Activated CD8-positive, alpha-beta memory T cell treated with anti-CD3 and anti-CD28 coated beads for 1 hour (primary cell): Measurements from ENCODE around the gene COMMD10.
"Not testable (repeated sequence)": the region's sequence is repeated elsewhere in the genome, so short reads cannot be mapped to it uniquely, and the experiment has no call there.

Source experiments
- DNase-seq, 2 donors: peaks; one replicate each; pipeline ENCODE4 v3.0.0-alpha.2; 2020; ENCODE audit warnings: low read depth in 1 of 2; ENCODE audit errors: extremely low read depth in 1 of 2

Gene COMMD10

GRCh38 chr5:116091416-116091815 is 6.6 kb downstream of the COMMD10 start:
- DNase-seq = no peak

DNA sequence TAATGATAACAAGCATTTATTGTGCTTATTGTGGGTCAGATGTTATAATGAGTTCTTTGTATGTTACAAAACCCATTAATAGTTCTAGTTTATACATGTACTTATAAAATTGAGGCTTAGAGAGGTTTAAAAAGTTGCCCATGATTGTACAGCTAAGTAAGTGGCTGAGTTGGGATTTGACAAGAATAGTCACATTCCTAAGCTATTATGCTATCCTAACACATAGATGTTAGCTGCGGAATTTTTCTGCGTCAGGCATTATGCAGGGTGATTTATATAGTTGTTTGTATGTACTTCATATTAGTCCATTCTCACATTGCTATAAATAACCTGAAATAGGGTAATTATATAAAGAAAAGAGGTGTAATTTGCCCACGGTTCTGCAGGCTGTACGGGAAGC is 12.5 kb downstream of the COMMD10 start:
- DNase-seq = no peak

DNA sequence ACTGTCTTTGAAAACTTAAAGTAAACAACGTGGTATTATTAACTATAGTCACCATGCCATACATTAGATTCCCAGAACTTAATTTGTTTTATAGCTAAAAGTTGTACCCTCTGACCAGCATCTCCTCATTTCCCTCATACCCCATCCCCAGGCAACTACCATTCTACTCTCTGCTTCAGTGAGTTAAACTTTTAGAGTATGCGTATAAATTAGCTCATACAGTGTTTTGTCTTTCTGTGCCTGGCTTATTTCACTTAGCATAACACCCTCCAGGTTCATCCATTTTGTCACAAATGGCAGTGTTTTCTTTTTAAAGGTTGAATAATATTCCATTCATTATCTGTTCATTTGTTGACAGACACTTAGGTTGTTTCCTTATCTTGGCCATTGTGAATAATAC is 14.2 kb downstream of the COMMD10 start:
- no peak for DNase-seq

DNA sequence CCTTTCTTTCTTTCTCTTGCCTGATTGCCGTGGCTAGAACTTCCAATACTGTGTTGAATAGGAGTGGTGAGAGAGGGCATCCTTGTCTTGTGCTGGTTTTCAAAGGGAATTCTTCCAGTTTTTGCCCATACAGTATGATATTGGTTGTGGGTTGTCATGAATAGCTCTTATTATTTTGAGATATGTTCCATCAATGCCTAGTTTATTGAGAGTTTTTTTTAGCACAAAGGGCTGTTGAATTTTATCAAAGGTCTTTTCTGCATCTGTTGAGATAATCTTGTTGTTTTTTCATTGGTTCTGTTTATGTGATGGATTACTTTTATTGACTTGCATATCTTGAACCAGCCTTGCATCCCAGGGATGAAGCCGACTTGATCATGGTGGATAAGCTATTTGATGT is 20.1 kb downstream of the COMMD10 start:
- not testable (repeated sequence) for DNase-seq

GRCh38 chr5:116115163-116115562 is 30.3 kb downstream of the COMMD10 start:
- no peak for DNase-seq

DNA sequence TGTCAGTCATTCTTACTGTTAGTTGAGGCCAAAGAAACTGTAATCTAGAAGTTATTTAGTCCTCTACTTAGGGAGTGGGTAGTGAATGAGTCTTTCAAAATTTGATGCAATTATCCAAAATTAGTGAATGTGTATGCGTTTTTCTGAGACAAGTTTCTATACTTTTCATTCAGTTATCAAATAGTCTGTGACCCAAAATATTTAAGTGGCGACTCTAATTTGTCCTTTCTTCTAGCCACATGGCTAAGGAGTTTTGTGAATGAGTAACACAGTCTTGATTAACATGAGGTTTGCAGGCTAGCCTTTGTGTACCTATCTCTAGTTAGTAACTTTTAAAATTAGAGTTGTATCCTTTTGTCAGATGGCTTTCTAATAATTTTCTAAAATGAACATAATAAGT is 45.6 kb downstream of the COMMD10 start:
- no peak for DNase-seq

GRCh38 chr5:116130976-116131375 is 46.2 kb downstream of the COMMD10 start:
- no peak for DNase-seq

DNA sequence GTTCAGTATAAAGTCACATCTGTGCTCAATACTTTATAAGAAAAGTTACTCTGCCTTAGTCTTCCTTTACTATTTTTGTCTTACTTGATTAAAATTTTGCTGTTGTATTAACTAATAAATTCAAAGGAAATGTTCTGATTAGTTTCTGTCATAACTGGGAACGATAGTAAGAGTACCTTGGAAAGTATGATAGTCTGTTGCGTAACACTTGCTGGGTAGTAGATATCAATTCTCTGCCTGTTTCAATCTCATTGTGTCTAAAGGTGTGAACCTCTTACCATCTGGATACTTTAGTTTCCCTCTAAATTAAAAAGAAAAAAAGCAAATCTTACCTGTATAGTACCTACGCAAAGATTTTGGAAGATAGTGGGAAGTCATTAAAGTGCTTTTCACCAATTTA is 48.5 kb downstream of the COMMD10 start:
- no peak for DNase-seq

DNA sequence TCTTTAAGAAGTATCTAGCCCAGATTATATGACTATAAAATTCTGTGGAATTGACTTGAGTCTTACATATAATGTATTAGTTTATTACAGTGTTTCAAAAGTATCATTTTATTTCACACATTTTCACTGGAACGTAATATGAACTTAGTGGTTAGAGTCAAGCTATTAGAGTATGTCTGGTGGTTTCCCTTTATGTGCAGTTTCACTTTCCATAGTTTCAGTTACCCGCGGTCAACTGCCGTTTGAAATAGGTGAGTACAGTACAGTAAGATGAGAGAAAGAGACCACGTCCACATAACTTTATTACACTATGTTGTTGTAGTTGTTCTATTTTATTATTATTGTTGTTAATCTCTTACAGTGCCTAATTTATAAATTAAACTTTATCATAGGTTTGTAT is 50.5 kb downstream of the COMMD10 start:
- DNase-seq = no peak

DNA sequence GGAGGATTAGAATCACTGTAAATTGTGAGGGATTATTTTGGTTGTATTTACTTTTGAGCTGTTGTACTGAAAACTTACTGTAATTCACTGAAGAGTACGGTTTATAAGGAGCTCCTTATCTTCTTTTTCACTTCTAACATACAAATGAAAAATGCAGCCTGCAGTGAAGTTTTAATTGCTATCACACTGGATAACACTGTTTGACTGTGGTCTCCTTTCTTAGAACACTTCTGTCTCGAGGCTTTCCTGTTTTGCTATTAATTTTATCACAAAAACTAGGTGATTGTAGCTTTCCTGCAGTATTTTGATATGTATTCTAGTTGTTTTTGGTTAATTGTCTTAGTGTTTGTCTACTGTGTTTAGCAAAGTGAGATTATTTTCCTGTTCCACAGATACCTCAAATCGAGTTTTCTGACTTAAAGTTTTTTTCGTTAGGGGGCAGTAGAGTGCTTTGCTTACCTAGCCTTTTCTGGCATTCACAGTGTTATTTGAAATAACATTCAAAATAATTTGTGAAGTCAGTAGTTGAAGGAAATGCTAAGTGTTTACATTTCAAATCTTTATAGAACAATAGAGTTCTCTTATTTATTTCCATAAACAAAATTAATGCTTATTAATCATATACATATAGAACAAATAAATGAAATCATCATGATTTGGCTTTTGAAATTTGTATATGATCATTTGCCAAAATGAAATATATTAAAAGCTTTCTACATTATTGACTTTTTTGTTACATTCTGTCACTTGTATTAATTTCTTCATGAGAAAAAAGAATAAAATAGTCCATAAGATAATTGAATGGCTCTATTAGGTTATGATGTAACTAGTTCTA is 52.9 kb downstream of the COMMD10 start:
- no peak for DNase-seq

- no peak for DNase-seq
These were observed 57.7 kb downstream of the COMMD10 start for GRCh38 chr5:116142495-116142894.

DNA sequence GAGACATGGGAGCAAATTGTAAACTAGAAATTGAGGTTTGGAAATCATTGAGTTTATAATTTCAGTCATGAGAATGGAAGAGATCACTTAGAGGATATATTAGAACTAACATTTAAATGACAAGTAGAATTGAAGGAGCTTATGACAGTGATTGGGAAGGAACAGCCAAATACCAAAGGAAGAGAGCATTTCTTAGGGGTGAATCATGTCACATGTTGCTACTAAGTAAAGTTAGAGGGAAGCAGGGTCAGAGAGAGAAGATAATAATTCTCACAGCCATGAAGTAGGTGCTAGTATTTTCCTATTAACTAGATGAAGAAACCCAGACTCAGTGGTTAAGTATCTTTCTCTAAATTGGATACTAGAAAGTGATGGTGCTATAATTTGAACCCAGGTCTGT is 59.3 kb downstream of the COMMD10 start:
- DNase-seq = no peak

DNA sequence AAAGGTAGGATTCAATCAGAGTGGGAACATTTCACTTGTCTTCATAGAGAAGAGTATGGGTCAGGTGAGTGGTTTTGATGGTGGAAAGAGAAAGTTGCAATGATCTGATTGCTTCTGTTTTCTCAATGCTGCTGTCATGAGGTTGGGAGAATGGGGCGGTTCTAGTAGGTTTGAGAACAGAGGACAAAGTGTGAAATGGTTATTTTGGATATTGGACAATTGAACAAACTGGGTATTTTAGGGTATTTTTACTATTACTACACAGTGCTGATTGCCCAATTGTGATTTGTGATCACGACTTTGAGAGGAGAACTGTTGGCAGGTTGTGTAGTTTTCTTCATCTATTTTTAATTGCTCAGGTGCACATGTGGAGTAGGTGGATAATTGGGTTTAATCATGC is 60.2 kb downstream of the COMMD10 start:
- DNase-seq = no peak

DNA sequence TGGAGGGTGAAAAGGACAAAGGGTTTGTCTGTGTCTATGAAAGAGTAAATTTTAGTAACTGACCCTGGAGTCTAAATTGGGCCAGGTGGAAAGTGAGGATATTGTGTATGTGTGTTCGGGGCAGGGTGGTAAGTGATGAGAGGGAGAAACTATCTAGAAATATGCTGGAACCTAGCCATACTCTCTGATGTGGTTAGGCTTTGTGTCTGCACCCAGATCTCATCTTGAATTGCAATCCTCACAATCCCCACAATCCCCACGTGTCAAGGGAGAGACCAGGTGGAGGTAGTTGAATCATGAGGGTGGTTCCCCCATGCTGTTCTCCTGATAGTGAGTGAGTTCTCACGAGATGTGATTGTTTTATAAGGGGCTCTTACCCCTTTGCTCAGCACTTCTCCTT is 60.6 kb downstream of the COMMD10 start:
- DNase-seq = no peak

GRCh38 chr5:116152169-116152568 is 67.3 kb downstream of the COMMD10 start:
- DNase-seq = no peak

- no peak for DNase-seq
These were observed 68.9 kb downstream of the COMMD10 start for GRCh38 chr5:116153687-116154174.

- DNase-seq = no peak
These were observed 69.4 kb downstream of the COMMD10 start for GRCh38 chr5:116154252-116154651.

GRCh38 chr5:116154931-116155330 is 70.1 kb downstream of the COMMD10 start:
- no peak for DNase-seq

DNA sequence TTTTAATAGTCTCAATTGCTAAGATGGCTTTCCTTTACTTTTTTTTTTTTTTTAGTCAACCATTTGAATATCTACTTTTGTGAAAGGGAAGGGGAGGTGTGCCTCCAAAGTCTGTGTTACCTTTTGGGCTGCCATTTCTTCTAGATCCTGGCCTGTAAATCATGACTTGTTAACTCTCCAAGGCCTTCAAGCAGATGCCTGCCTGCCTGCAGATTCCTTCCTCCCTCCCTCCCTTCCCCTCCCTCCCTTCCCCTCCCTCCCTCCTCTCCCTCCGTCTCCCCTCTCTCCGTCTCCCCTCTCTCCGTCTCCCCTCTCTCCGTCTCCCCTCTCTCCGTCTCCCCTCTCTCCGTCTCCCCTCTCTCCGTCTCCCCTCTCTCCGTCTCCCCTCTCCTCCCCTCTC is 73.1 kb downstream of the COMMD10 start:
- no peak for DNase-seq

GRCh38 chr5:116159006-116159405 is 74.2 kb downstream of the COMMD10 start:
- DNase-seq = no peak

DNA sequence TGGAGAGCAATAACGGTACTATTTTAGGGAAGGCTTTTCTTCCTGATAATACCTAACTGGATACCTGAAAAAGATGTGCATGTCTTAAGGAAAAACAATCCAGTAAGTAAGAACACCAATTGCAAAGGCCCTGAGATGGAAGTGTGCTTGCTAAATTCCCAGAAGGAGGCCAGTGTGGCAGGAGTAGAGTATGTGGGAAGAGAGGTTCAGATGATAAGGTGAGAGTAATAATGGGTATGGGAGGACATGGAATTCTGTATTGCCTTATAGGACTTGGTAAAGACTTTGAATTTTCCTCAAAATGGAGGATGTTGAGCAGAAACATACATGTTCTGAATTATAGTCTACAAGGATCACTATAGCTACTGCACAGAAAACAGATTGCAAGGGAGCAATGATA is 89.3 kb downstream of the COMMD10 start:
- DNase-seq = no peak

DNA sequence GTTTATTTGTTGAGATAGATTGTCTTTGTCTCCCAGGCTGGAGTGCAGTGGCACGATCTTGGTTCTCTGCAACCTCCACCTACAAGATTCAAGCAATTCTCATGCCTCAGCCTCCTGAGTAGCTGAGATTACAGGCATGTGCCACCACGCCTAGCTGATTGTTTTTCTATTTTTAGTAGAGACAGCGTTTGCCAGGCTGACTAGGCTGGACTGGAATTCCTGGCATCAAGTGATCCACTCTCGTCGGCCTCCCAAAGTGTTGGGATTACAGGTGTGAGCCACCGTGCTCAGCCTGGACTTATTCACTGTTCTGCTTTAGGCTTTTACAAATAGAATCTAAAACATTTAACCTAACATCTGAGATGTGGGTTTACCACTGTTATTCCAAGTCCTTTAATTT is 91.3 kb downstream of the COMMD10 start:
- DNase-seq = no peak

- no peak for DNase-seq
These were observed 94.1 kb downstream of the COMMD10 start for GRCh38 chr5:116178925-116179324.
